Measurements from ENCODE around the gene FGF1.

FGF1 gene

GRCh38 chr5:142627383-142628217 is 58.3 kb downstream of the FGF1 start:
- no peaks in the 10 kb centered on the region for H3K36me3 Mint-ChIP-seq (ENCODE audit: low read depth)
- peaks cover 3% of the 10 kb centered on the region for H3K27me3 Mint-ChIP-seq
- no peak overlapping the region for H3K27ac Mint-ChIP-seq
- H3K4me3 Mint-ChIP-seq: no peak overlapping the region
- H3K4me1 Mint-ChIP-seq (ENCODE audit: low read depth): no peaks in the 10 kb centered on the region
- H3K9me3 Mint-ChIP-seq: no peaks in the 10 kb centered on the region

GRCh38 chr5:142626786-142627185 is 59.1 kb downstream of the FGF1 start:
- no peaks in the 10 kb centered on the region for H3K36me3 Mint-ChIP-seq (ENCODE audit: low read depth)
- H3K27me3 Mint-ChIP-seq: peaks cover 3% of the 10 kb centered on the region
- no peaks in the 10 kb centered on the region for H3K9me3 Mint-ChIP-seq

GRCh38 chr5:142626099-142626498 is 59.8 kb downstream of the FGF1 start:
- H3K9me3 Mint-ChIP-seq: no peaks in the 10 kb centered on the region
- no peaks in the 10 kb centered on the region for H3K36me3 Mint-ChIP-seq (ENCODE audit: low read depth)
- H3K4me3 Mint-ChIP-seq: no peak overlapping the region
- H3K27ac Mint-ChIP-seq: no peak overlapping the region
- H3K4me1 Mint-ChIP-seq (ENCODE audit: low read depth): no peaks in the 10 kb centered on the region
- peaks cover 3% of the 10 kb centered on the region for H3K27me3 Mint-ChIP-seq

More at GRCh38 chr5:142626786-142627185, 59.1 kb downstream of the FGF1 start:
- H3K27ac Mint-ChIP-seq: no peak overlapping the region
- H3K4me1 Mint-ChIP-seq (ENCODE audit: low read depth): no peaks in the 10 kb centered on the region
- no peak overlapping the region for H3K4me3 Mint-ChIP-seq

DNA sequence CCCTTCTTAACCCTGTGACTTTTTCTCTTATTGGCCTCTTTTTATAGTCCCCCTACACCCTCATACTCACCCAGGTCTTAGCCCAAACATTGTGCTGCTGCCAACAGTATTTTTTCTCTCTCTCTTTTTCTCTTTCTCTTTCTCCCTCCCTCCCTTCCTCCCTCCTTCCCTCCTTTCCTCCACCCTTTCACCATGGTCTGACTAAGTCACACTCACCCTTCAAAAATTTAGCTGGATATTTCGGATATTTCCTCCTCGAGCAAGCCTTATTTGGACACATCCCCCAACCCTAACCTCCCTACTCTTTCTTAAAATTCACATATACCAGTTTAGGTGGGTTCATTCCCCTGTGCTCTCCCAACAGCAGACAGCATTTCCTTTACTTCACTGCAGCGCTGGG is 64.7 kb downstream of the FGF1 start:
- no peak overlapping the region for H3K4me3 Mint-ChIP-seq
- peaks cover 3% of the 10 kb centered on the region for H3K27me3 Mint-ChIP-seq
- peaks cover 15% of the 10 kb centered on the region for H3K4me1 Mint-ChIP-seq (ENCODE audit: low read depth)
- no peaks in the 10 kb centered on the region for H3K36me3 Mint-ChIP-seq (ENCODE audit: low read depth)
- no peak overlapping the region for H3K27ac Mint-ChIP-seq
- H3K9me3 Mint-ChIP-seq: no peaks in the 10 kb centered on the region

- no peak overlapping the region for H3K27ac Mint-ChIP-seq
- no peaks in the 10 kb centered on the region for H3K36me3 Mint-ChIP-seq (ENCODE audit: low read depth)
- peaks cover 5% of the 10 kb centered on the region for H3K27me3 Mint-ChIP-seq
- H3K9me3 Mint-ChIP-seq: no peaks in the 10 kb centered on the region
- no peak overlapping the region for H3K4me3 Mint-ChIP-seq
- H3K4me1 Mint-ChIP-seq (ENCODE audit: low read depth): peaks cover 15% of the 10 kb centered on the region
Observed at GRCh38 chr5:142619815-142620214, 66.1 kb downstream of the FGF1 start.

- peaks cover 15% of the 10 kb centered on the region for H3K4me1 Mint-ChIP-seq (ENCODE audit: low read depth)
- H3K36me3 Mint-ChIP-seq (ENCODE audit: low read depth): no peaks in the 10 kb centered on the region
- peaks cover 5% of the 10 kb centered on the region for H3K27me3 Mint-ChIP-seq
- no peaks in the 10 kb centered on the region for H3K9me3 Mint-ChIP-seq
- no peak overlapping the region for H3K4me3 Mint-ChIP-seq
- H3K27ac Mint-ChIP-seq: peak overlapping the region; percentile 10
Observed at GRCh38 chr5:142618130-142618523, 67.8 kb downstream of the FGF1 start.

- peaks cover 11% of the 10 kb centered on the region for H3K27me3 Mint-ChIP-seq
- peak overlapping the region; percentile 10 for H3K27ac Mint-ChIP-seq
- H3K36me3 Mint-ChIP-seq (ENCODE audit: low read depth): no peaks in the 10 kb centered on the region
- H3K9me3 Mint-ChIP-seq: no peaks in the 10 kb centered on the region
- H3K4me1 Mint-ChIP-seq (ENCODE audit: low read depth): peaks cover 15% of the 10 kb centered on the region
- no peak overlapping the region for H3K4me3 Mint-ChIP-seq
Observed at GRCh38 chr5:142617416-142618129, 68.3 kb downstream of the FGF1 start.

DNA sequence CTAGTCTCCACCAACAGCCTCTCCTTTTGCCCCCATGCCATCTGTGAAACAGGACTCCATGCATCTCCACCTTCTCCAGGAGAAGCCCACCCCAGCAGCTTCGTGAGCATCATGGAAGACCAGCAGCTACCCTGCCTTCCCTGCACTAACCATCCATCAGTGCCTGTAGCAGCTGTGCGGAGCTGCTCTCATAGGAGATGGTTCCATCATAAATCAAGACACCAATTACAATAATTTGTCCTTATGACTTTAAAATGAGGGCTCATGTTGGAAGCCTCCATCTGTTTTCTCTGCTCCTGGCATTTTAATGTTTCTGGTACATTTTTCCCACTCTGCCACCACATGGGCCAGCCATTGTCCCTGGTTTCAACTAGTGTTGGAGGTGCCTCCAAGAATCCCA is 69.9 kb downstream of the FGF1 start:
- peaks cover 15% of the 10 kb centered on the region for H3K4me1 Mint-ChIP-seq (ENCODE audit: low read depth)
- H3K36me3 Mint-ChIP-seq (ENCODE audit: low read depth): no peaks in the 10 kb centered on the region
- H3K4me3 Mint-ChIP-seq: no peak overlapping the region
- no peaks in the 10 kb centered on the region for H3K9me3 Mint-ChIP-seq
- H3K27ac Mint-ChIP-seq: no peak overlapping the region
- peaks cover 15% of the 10 kb centered on the region for H3K27me3 Mint-ChIP-seq

DNA sequence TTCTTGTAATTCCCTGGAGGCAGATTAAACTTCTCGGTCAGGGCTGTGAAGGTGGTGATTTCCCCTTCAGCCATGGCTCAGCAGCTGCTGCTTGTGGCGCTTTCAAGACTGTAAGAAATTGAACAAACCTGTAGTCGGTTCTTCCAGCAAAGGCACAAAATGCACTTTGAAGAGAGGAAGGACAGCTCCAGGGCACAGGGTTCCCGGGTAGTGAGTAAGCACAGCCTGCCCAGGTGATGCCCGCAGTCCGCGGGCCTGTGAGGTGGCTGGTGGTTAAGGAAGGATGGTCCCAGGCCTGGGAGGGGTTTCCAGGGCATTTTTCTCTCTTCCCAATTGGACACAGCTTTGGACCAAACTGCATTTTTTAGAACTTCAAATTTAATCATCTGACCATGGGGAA is 71.8 kb downstream of the FGF1 start:
- H3K4me3 Mint-ChIP-seq: no peak overlapping the region
- peaks cover 15% of the 10 kb centered on the region for H3K4me1 Mint-ChIP-seq (ENCODE audit: low read depth)
- H3K36me3 Mint-ChIP-seq (ENCODE audit: low read depth): no peaks in the 10 kb centered on the region
- no peak overlapping the region for H3K27ac Mint-ChIP-seq
- H3K27me3 Mint-ChIP-seq: peaks cover 21% of the 10 kb centered on the region
- no peaks in the 10 kb centered on the region for H3K9me3 Mint-ChIP-seq

GRCh38 chr5:142613271-142613671 is 72.6 kb downstream of the FGF1 start:
- no peaks in the 10 kb centered on the region for H3K9me3 Mint-ChIP-seq
- H3K27me3 Mint-ChIP-seq: peaks cover 21% of the 10 kb centered on the region
- H3K4me1 Mint-ChIP-seq (ENCODE audit: low read depth): peaks cover 11% of the 10 kb centered on the region
- H3K4me3 Mint-ChIP-seq: no peak overlapping the region
- no peaks in the 10 kb centered on the region for H3K36me3 Mint-ChIP-seq (ENCODE audit: low read depth)
- H3K27ac Mint-ChIP-seq: no peak overlapping the region

DNA sequence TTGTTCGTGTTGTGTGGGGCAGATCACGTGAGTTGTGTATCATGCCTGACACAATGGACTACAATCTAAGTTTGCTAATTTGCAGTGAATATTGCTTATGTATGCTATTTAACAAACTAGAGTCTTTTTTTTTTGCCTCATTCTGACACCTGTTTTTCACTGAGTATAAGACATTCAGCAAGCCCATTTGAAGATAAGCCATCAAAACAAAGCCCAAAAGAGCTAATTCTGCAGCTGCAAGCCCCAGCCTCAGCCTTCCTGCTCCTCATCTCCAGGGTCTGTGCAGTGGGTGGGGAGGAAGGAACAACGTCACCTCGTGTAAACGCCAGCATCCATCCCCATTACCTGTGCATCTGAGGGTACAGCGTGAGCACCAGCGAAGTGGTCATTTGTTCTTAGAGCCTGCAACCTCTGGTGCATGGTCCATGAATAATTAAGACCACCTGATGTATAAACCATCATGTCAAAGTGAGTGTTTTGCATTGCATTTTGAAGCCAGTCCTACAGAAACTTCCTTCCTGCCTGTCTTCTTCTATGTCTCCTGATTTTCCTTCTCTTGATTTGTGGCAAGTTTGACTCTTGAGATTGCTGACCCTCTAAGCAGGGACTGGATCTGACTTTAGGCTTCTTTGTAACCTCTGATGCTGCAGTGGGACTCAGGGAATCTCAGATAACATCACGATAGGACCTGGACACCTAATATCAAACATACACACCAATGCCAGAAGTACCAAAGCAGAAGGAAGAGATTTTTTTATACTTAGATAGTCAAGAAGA is 73.2 kb downstream of the FGF1 start:
- Mint-ChIP-seq H3K36me3 (ENCODE audit: low read depth) (no peaks in the 10 kb centered on the region), H3K27ac (no peak overlapping the region), H3K27me3 (peaks cover 21% of the 10 kb centered on the region), H3K4me3 (no peak overlapping the region), H3K4me1 (ENCODE audit: low read depth) (peaks cover 5% of the 10 kb centered on the region), H3K9me3 (no peaks in the 10 kb centered on the region)

GRCh38 chr5:142611154-142611553 is 74.7 kb downstream of the FGF1 start:
- no peak overlapping the region for H3K27ac Mint-ChIP-seq
- no peaks in the 10 kb centered on the region for H3K36me3 Mint-ChIP-seq (ENCODE audit: low read depth)
- no peaks in the 10 kb centered on the region for H3K9me3 Mint-ChIP-seq
- H3K27me3 Mint-ChIP-seq: peaks cover 27% of the 10 kb centered on the region
- no peak overlapping the region for H3K4me3 Mint-ChIP-seq
- no peaks in the 10 kb centered on the region for H3K4me1 Mint-ChIP-seq (ENCODE audit: low read depth)

- no peak overlapping the region for H3K27ac Mint-ChIP-seq
Observed at GRCh38 chr5:142610176-142611001, 75.5 kb downstream of the FGF1 start.

GRCh38 chr5:142609142-142609541 is 76.7 kb downstream of the FGF1 start:
- Mint-ChIP-seq H3K9me3 (no peaks in the 10 kb centered on the region), H3K27ac (peak overlapping the region; percentile 12), H3K4me3 (no peak overlapping the region), H3K27me3 (peaks cover 22% of the 10 kb centered on the region), H3K36me3 (ENCODE audit: low read depth) (no peaks in the 10 kb centered on the region), H3K4me1 (ENCODE audit: low read depth) (no peaks in the 10 kb centered on the region)

More at GRCh38 chr5:142610176-142611001, 75.5 kb downstream of the FGF1 start:
- Mint-ChIP-seq H3K4me1 (ENCODE audit: low read depth) (no peaks in the 10 kb centered on the region), H3K27me3 (peaks cover 22% of the 10 kb centered on the region), H3K9me3 (no peaks in the 10 kb centered on the region), H3K36me3 (ENCODE audit: low read depth) (no peaks in the 10 kb centered on the region), H3K4me3 (no peak overlapping the region)
